Panc1 (cell line): ENCODE results near the gene TOR1B. TPM values are rescaled to one million over a fixed set of nuclear protein-coding genes. Genes with fewer than 3 reads are reported as not detected.
A peak's percentile ranks its signal among the peaks of the same experiment; 100 is the strongest.

Source experiments
- ATAC-seq: fragments of 200-7000 bp; cut with Tn5 transposase; 2 replicates; pipeline ENCODE4 v1.9.1; 2020; ENCODE audit warnings: mild to moderate bottlenecking, moderate library complexity
- BruUV-seq: library from RNA; stranded (reverse); fragments of 400-500 nt; replicated peaks from 2 replicates; lab custom pipeline; 2021; lab: Mats Ljungman, UMichigan
- CTCF ChIA-PET: fragments of 300-600 bp; sonication (Branson Sonifier 250); formaldehyde crosslinking; loops from one replicate; lab custom pipeline; 2022; ENCODE audit warnings: antibody characterized with exemption; lab: Charles Lee
- POLR2A ChIA-PET: fragments of 300-600 bp; sonication (Branson Sonifier 250); formaldehyde crosslinking; loops from one replicate; lab custom pipeline; 2022; ENCODE audit warnings: antibody characterized with exemption; lab: Charles Lee
- DNase-seq: peaks from one replicate; pipeline ENCODE4 v3.0.0-alpha.2; 2010; ENCODE audit warnings: low read depth, low spot score
- H3K27ac ChIP-seq: 2 replicates; pipeline ENCODE4 v1.5.1; 2011; ENCODE audit warnings: mild to moderate bottlenecking, low read length, inconsistent platforms
- H3K27me3 ChIP-seq: fragments of 200-500 bp; sonication (Bioruptor generic); 2 replicates; pipeline ENCODE4 v1.6.0; 2014; ENCODE audit warnings: low read length, inconsistent platforms; ENCODE audit not compliant: control insufficient read depth, insufficient read depth
- H3K36me3 ChIP-seq: fragments of 200-500 bp; sonication (Bioruptor generic); 2 replicates; pipeline ENCODE4 v1.5.1; 2014; ENCODE audit warnings: inconsistent platforms, mild to moderate bottlenecking, low read length, moderate library complexity; ENCODE audit not compliant: control insufficient read depth, insufficient read depth
- H3K4me1 ChIP-seq: 2 replicates; pipeline ENCODE4 v1.5.1; 2011; ENCODE audit warnings: inconsistent platforms, mild to moderate bottlenecking, low read length, moderate library complexity; ENCODE audit not compliant: control insufficient read depth, insufficient read depth
- H3K4me3 ChIP-seq, 2 experiments: 2 replicates each; pipeline ENCODE4 v1.5.1; 2011 to 2012; ENCODE audit warnings: low read depth in 2 of 2, low read length in 2 of 2, mild to moderate bottlenecking in 2 of 2, inconsistent platforms in 1 of 2, moderate library complexity in 1 of 2
- H3K9me3 ChIP-seq: fragments of 200-500 bp; sonication (Bioruptor generic); 2 replicates; pipeline ENCODE4 v1.5.1; 2014; ENCODE audit warnings: low read depth, mild to moderate bottlenecking, inconsistent platforms, low read length, moderate library complexity; ENCODE audit not compliant: control insufficient read depth, insufficient read depth
- CTCF ChIP-seq: fragments of 450-650 bp; IDR thresholded peaks from 2 replicates; pipeline ENCODE4 v1.5.1; 2017; ENCODE audit warnings: mild to moderate bottlenecking
- POLR2AphosphoS5 ChIP-seq: IDR thresholded peaks from 2 replicates; pipeline ENCODE4 v1.6.1; 2012; ENCODE audit warnings: mild to moderate bottlenecking, low read depth, low read length, moderate library complexity
- REST ChIP-seq, 2 experiments: IDR thresholded peaks; 2 replicates each; pipeline ENCODE4 v1.6.1; 2011 to 2012; ENCODE audit warnings: low read depth in 2 of 2, control low read depth in 1 of 2, low read length in 1 of 2, mild to moderate bottlenecking in 1 of 2, moderate library complexity in 1 of 2; ENCODE audit not compliant: insufficient read depth in 1 of 2
- SIN3A ChIP-seq: IDR thresholded peaks from 2 replicates; pipeline ENCODE4 v1.6.1; 2012; ENCODE audit warnings: low read depth, mild to moderate bottlenecking, low read length, moderate library complexity, borderline replicate concordance; ENCODE audit not compliant: insufficient read depth
- TCF7L2 ChIP-seq: IDR thresholded peaks from 2 replicates; pipeline ENCODE4 v1.6.1; 2011; ENCODE audit warnings: mild to moderate bottlenecking, low read depth, low read length, inconsistent platforms
- in situ Hi-C: cut with HindIII; loops from 2 replicates; pipeline ENCODE4 v1.10.0; 2016; ENCODE audit warnings: low sequenced_read_pairs, low pct_unique_long_range_greater_than_20kb
- intact Hi-C: fragments of 100-400 bp; cut with micrococcal nuclease; formaldehyde crosslinking; loops from one replicate; pipeline ENCODE4 v1.10.0; 2022; ENCODE audit not compliant: unreplicated experiment
- total RNA-seq: library from RNA; stranded (reverse); gene quantifications from one replicate; pipeline ENCODE4 v1.2.1, GENCODE V29; 2021; ENCODE audit not compliant: unreplicated experiment

TOR1B gene
- total RNA-seq, 1 experiment from 2014 or later: 37.6 TPM

GRCh38 chr9:129761293-129761900 is 41.6 kb upstream of the TOR1B start:
- in situ Hi-C loops: no loop called here
- no peak overlapping the region for H3K27ac ChIP-seq

GRCh38 chr9:129761901-129762369 is 41.0 kb upstream of the TOR1B start:
- DNase-seq: no peak
- POLR2A ChIA-PET: interaction anchor here (0.7 kb wide), 2 partner anchors 9 to 36 kb away, joined by 7 to 9 read pairs; partner anchors contain the start of gene PTGES
- intact Hi-C loops: no loop called here
- in situ Hi-C loops: no loop called here
- CTCF ChIA-PET: interaction anchor here (0.7 to 0.9 kb wide), 2 partner anchors 11 to 23 kb away, joined by 6 to 8 read pairs; no protein-coding TSS in a partner anchor
- no peaks in the 10 kb centered on the region for H3K27me3 ChIP-seq
- no TSS peak for BruUV-seq
- ATAC-seq: peak; percentile 65
- H3K4me3 ChIP-seq: no peak overlapping the region
- no peaks in the 10 kb centered on the region for H3K36me3 ChIP-seq
- no peaks in the 10 kb centered on the region for H3K9me3 ChIP-seq
- H3K4me1 ChIP-seq: peaks cover 4% of the 10 kb centered on the region; the same call in 1 of the 2 replicates
- H3K27ac ChIP-seq: no peak overlapping the region
- TF ChIP-seq CTCF (no peak), POLR2AphosphoS5 (no peak), REST (IDR thresholded peaks at IDR 0.05; ENCODE audit: insufficient read depth in 1 of 2, low read depth in 2 of 2, low read length in 1 of 2) (no peak), TCF7L2 (no peak)

More at GRCh38 chr9:129761293-129761900, 41.6 kb upstream of the TOR1B start:
- ChIA-PET CTCF (interaction anchor here (0.7 to 0.9 kb wide), 2 partner anchors 11 to 22 kb away, joined by 6 to 8 read pairs; no protein-coding TSS in a partner anchor), POLR2A (interaction anchor here (0.7 kb wide), 1 partner anchor 36 kb away, joined by 7 read pairs; no protein-coding TSS in a partner anchor)
- intact Hi-C loops: no loop called here
- Histone ChIP-seq H3K36me3 (no peaks in the 10 kb centered on the region), H3K4me1 (peaks cover 4% of the 10 kb centered on the region; the same call in 1 of the 2 replicates), H3K27me3 (no peaks in the 10 kb centered on the region), H3K4me3 (no peak overlapping the region), H3K9me3 (no peaks in the 10 kb centered on the region)
- BruUV-seq: no TSS peak
- no peak for TF ChIP-seq SIN3A
- no peak for TF ChIP-seq REST (IDR thresholded peaks at IDR 0.05; ENCODE audit: insufficient read depth in 1 of 2, low read depth in 2 of 2, low read length in 1 of 2)
- no peak for TF ChIP-seq CTCF
- TF ChIP-seq TCF7L2: no peak
- no peak for TF ChIP-seq POLR2AphosphoS5
- ATAC-seq: peak; percentile 69
- no peak for DNase-seq
